ENCODE results near the gene LRRC14B.
"Not testable (repeated sequence)": the region's sequence is repeated elsewhere in the genome, so short reads cannot be mapped to it uniquely, and the experiment has no call there.

DNA sequence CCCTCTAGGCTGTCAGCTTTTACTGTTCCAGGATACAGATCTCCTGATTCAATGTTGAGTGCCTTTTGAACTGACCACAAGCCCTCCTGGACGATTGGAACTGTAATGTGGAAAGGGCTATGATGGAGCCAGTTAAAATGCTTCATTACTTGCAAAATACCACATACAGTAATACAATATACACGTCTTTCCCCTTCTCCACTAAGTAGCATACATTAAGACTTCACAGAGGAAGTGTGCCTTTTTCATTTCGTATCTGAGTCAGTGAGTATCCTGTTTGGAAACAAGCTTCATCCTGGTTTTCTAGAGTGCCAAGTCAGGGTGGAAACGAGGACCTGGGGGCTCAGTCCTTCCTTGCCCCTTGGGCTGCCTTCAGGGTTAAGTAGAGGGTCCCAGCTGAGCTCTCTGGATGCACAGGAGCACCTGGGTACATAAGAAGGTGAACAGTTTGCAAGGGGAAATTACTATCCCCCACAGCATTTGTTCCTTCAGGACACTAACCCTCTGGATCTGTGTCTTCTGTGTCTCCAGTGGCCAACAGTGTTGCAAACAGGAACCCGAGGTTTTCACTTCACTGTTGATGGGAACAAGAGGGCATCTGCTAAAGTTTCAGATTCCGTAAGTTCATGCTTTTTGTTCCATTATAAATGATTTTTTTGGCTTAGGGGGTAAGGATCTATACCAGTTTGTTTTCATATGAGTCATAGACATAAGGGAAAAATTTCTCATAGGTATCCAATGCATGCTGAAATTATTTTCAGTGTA, 31.8 kb downstream of the LRRC14B start:
- TF ChIP-seq, protein P1, sequence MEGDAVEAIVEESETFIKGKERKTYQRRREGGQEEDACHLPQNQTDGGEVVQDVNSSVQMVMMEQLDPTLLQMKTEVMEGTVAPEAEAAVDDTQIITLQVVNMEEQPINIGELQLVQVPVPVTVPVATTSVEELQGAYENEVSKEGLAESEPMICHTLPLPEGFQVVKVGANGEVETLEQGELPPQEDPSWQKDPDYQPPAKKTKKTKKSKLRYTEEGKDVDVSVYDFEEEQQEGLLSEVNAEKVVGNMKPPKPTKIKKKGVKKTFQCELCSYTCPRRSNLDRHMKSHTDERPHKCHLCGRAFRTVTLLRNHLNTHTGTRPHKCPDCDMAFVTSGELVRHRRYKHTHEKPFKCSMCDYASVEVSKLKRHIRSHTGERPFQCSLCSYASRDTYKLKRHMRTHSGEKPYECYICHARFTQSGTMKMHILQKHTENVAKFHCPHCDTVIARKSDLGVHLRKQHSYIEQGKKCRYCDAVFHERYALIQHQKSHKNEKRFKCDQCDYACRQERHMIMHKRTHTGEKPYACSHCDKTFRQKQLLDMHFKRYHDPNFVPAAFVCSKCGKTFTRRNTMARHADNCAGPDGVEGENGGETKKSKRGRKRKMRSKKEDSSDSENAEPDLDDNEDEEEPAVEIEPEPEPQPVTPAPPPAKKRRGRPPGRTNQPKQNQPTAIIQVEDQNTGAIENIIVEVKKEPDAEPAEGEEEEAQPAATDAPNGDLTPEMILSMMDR (IDR thresholded peaks at IDR 0.05), result not testable (repeated sequence)
- not testable (repeated sequence) for TF ChIP-seq POLR2A (IDR thresholded peaks at IDR 0.05)

Measured in right lobe of liver (tissue), 4 donors.